HG02981 (cell line): ENCODE data around the gene CSF3.

Experiments used
- ATAC-seq: cut with Tn5 transposase; IDR thresholded peaks from one replicate; pipeline ENCODE4 v1.9.1; 2021; ENCODE audit warnings: mild to moderate bottlenecking, moderate library complexity; ENCODE audit not compliant: unreplicated experiment

Gene CSF3, protein sequence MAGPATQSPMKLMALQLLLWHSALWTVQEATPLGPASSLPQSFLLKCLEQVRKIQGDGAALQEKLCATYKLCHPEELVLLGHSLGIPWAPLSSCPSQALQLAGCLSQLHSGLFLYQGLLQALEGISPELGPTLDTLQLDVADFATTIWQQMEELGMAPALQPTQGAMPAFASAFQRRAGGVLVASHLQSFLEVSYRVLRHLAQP

DNA sequence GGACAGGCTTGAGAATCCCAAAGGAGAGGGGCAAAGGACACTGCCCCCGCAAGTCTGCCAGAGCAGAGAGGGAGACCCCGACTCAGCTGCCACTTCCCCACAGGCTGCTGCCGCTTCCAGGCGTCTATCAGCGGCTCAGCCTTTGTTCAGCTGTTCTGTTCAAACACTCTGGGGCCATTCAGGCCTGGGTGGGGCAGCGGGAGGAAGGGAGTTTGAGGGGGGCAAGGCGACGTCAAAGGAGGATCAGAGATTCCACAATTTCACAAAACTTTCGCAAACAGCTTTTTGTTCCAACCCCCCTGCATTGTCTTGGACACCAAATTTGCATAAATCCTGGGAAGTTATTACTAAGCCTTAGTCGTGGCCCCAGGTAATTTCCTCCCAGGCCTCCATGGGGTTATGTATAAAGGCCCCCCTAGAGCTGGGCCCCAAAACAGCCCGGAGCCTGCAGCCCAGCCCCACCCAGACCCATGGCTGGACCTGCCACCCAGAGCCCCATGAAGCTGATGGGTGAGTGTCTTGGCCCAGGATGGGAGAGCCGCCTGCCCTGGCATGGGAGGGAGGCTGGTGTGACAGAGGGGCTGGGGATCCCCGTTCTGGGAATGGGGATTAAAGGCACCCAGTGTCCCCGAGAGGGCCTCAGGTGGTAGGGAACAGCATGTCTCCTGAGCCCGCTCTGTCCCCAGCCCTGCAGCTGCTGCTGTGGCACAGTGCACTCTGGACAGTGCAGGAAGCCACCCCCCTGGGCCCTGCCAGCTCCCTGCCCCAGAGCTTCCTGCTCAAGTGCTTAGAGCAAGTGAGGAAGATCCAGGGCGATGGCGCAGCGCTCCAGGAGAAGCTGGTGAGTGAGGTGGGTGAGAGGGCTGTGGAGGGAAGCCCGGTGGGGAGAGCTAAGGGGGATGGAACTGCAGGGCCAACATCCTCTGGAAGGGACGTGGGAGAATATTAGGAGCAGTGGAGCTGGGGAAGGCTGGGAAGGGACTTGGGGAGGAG, at the start of gene CSF3:
TSS of gene CSF3 (plus strand) at position 436 of the 993 bp plus-strand sequence. CDS start at position 471, 35 bp downstream.
- ATAC-seq = no peak

DNA sequence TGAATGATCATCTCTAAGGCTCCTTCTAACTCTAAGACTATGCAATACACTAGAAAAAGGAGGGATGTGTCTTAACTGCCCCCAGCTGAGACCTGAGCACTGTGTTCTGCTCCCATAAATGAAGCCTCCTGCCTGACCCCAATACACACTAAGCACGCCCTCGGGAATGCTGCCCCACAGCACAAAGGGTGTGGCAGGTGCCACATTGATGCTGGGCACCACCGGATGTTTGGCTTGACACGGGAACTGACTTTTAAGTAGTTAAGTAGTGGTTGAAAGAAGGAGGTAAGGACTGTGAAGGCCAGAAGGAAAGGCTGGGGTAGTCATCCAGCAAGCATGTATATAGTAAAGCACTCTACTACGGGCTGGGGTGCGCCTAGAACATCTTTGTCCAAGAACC, 48.5 kb upstream of the CSF3 start:
- no peak for ATAC-seq

DNA sequence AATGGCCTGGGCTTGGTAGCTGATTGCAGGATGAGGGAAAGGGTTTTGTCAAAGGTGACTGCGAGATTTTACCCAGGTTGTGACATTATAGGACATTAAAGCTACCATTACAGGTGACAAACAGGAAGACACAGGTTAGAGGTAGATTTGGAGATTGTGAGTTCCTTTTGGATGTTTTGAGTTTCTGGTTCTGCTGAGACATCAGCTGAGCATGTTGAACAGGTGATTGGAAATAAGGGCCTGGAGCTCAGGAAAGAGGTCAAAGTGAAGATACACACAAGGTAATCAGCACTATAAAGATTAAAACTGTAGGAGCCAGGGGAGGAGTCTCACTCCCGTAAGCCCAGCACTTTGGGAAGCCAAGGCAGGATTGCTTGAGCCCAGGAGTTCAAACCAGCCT, 46.5 kb upstream of the CSF3 start:
- no peak for ATAC-seq

DNA sequence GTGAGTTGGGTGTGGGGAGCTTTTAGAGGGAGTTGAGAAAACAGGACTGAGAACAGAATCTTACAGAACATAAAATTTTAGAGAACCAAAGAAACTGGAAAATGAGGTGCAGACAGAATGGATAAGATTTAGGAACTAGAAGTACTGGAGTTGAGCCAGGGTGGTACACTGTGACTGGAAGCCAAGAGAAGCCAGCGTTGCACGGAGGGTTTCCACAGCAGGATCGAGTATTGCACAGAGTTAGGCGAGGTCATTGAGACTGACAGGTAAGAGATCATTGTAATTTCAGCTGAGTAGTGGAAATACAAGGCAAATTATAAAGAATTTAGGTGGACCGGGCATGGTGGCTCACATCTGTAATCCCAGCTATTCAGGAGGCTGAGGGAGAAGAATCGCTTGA, 45.9 kb upstream of the CSF3 start:
- no peak for ATAC-seq

DNA sequence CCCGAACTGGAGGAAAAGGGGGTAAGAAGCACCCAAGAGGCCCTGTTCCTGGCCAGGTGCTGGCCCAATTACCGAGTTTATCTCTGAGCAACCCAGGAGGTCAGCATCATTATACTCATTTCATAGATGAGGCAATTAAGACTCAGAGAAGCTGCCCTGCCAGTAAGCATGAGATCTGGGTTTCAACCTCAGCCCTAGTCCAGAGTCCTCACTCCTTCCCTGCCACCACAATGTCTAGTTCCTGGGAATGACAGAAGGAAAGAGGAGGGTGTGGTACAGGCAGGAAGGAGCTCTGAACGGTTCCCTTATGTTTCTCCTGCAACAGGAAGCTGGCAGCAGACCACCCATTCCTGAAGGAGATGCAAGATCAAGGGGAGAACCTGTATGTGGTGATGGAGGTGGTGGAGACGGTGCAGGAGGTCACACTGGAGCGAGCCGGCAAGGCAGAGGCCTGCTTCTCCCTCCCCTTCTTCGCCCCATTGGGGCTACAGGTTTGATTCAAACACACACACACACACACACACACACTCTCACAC, 45.0 kb upstream of the CSF3 start:
- ATAC-seq = no peak

DNA sequence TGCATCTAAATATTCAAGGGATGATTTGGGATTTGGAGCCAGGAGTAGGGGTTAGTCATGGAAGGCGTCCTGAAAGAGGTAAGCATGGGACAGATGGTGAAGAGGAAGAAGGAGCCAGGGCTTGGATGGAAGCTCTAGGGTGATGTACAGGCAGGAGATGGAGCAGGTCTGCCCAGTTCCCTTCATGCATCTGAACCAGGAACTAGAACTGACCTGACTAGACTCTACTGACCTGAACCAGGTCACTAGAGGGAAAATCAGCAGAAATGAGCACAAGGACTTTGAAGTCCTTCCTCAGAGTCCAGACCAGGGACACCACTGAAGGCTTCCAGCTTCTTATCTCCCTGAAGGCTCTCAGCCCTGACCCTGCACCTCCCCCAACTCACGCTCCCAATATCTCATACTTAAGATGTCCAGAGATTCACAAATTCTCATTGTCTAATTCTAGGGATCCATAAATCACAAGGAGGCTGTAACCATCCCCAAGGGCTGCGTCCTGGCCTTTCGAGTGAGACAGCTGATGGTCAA, 44.1 kb upstream of the CSF3 start:
- no peak for ATAC-seq

DNA sequence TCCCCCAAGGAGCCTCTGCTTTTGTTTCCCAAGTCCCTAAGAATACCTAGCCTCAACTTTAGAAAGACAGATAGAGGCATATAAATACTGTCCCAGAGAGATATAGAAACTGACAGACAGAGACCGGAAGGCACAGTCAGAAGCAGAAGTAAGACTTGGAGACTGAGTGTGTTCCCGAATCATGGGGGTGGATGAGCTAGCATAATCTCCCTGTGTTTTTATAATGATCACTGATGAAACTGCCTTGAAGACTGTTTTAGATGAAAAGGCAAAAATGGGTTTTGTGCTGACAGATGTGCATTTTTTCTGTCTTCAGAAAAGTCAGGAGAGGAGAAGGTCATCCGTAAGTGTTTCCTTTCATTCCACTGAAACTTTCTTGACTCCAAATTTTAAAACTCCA, 43.0 kb upstream of the CSF3 start:
- ATAC-seq = no peak

DNA sequence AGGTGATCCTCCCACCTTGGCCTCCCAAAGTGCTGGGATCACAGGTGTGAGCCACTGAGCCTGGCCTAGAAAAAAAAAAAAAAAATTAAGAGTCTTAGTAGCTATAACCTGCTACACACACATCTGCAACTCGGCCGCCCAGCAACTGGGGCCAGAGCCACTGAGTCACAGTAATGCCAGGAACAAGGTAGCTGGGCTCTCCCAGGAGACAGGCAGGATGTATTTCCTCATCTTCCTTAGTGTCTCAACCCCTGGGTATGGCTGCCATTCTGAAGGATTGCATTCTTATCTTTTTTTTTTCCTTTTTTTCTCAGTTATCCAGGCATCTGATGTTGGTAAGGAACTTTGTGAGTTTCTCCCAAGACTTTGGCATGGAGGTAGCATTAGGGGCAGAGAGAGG, 41.7 kb upstream of the CSF3 start:
- no peak for ATAC-seq

DNA sequence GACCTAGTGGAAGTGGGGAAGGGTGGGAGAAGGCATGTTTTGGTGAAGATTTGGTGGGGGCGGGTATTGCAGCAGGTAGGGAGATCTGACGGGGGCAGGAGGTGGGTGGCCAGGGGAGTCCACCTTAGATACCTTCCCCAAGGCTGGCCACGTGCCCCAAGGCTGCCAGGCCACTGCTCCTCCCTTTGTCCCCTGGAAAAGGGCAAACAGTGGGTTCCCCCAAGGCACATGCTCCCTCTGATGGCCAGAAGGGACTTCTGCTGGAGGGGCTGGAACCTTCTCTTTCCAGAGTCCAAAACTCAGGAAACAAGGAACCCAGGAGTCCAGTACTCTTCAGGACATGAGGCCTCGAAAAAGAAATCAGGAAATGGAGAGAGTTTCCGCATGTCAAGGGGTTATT, 40.8 kb upstream of the CSF3 start:
- no peak for ATAC-seq

DNA sequence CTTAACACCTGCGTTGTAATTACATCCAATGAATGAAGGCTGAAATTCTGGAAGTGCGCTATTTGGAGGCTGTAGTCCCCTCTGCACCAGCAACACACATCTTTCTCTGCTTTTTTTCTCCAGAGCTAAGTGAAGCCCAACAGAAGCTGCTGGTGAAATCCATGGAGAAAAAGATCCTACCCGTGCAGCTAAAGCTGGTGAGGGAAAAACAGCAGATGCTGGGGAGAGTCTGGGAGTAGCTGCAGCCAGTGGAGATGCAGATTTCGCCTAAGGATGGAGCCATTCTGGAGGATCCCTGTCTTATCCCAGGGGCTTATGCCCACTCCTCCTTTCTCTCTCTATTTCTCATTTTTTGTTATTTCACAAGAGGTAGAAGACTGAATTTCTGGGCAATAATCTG, 39.4 kb upstream of the CSF3 start:
- no peak for ATAC-seq

DNA sequence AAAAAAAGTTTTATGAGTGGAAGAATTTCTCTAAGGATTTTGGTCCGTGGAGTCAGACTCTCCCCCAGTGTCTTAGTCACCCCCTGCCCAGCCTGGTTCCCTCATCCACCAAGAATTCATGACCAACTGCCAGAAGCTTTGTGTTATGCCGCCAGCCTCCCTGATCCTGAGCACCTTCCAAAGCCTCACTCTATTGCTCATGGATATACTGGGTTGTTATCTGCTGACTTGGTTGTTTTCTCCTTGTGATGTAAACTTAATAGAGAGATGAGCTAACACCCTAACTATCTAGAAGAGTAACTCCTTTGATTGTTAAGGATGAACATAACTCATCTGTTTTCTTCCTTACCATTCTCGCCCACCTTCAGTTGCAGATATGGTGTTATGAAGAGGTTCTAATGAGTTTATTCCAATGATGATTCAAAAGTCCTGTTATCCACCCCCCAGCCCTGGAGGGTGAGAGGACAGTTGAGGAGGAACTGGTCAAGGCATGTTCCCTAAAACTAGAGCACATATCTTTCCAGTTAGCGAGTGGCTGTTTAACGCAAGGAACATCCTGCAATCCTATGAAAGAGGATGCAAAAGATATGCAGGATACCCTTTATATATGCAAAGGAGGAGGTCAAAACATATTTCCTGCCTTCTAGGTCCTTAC, 36.1 kb upstream of the CSF3 start:
- no peak for ATAC-seq

DNA sequence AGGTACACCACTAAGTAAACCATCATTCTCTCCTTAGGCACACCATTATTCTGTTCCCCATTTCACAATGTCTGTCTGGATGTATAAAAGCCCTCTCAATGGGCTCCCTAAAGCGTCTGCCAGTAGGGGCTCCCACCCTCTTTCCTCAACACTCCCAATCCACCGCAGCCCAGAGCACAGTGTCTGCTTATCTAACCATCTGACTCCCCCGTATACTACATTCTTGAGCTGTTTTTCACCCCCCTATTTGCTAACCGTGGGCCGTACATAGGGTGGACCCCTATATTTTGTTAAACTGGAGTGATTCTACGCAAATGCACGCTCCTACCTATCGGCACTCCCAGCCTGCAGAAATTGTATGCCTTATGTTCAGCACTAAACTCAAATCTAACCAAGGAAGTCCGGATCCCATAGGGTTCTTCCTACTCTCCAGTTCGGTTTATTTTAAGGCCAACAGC, 35.3 kb upstream of the CSF3 start:
- ATAC-seq = no peak

DNA sequence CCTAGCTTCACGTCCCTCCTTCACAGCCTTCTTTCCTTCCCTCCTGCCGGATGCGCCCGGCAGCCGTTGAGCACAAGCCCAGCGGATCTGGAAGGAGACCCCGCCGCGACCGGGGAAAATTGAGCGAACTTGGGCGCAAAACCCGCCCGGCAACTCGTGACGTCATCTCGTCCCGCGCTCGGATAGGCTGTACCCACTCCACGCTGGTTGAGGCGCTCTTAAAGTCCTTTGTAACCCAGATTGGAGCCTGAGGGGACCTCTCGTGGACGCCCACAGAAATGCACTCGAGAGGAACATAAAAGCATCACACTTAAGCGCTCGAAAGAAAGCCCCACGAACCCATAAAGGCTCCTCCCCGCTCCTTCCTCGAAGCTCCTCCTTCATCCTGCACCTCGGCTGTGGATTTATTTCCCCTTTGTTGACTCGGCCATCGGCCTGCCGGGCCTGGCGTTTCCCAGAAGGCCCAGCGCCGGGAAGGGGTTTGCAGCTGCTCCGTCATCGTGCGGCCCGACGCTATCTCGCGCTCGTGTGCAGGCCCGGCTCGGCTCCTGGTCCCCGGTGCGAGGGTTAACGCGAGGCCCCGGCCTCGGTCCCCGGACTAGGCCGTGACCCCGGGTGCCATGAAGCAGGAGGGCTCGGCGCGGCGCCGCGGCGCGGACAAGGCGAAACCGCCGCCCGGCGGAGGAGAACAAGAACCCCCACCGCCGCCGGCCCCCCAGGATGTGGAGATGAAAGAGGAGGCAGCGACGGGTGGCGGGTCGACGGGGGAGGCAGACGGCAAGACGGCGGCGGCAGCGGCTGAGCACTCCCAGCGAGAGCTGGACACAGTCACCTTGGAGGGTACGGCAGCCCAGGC, 34.7 kb upstream of the CSF3 start, which contains the start of gene PSMD3:
TSS of gene PSMD3 (plus strand) at position 457 of the 856 bp plus-strand sequence. CDS start at position 621, 164 bp downstream.
- peak; percentile 95 for ATAC-seq

DNA sequence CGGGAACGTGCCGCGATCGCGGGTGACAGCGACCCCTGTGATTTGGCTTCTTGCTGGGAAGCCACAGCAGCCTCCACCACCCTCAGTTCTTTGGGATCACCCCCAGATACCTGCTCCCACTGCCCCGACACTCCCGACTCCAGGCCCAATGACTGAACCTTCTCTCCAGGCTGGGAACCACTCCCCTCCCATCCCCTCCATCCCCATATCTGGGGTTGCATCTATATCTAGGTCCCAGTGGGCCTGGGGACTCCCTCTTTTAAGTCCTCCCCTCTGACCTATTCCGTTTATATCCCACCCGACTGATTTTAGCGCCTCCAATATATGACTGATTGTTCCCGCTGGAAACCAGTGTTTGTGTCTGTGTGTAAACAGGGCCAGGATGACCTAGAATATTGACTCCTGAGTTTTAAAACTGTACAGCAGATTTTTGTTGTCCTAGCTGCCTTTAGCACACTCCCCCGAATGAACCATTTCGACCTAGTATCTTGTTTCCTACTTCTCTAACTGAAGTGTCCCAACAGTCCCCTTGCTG, 34.0 kb upstream of the CSF3 start:
- ATAC-seq = no peak

DNA sequence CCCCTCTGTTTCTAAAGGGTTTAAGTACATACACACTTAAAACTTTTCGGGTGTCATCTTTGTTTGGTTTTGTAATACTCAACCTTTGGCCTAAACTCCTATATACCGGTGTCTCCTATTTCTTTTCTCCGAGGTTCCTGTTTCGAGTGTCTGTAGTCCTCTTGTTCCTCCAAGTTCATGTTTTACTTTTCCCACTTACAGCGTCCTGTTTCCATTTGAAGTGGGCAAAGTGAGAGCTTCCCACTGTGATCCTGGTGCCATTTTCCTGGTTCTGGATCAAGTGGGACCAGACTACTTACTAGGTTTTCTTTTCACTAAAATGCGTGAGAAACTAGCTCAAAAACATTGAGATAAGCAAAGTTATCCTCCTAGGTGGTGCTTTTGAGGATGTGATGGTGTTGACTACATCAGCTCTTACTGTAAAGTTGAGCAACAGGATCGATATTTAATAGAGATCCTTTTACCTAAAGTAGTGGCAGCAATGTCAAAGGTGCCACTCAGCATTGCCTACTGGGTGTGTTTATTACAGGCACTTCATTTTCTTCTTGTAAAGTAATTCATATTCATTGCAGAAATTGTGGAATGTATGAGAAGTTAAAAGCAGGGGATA, 33.4 kb upstream of the CSF3 start:
- no peak for ATAC-seq

DNA sequence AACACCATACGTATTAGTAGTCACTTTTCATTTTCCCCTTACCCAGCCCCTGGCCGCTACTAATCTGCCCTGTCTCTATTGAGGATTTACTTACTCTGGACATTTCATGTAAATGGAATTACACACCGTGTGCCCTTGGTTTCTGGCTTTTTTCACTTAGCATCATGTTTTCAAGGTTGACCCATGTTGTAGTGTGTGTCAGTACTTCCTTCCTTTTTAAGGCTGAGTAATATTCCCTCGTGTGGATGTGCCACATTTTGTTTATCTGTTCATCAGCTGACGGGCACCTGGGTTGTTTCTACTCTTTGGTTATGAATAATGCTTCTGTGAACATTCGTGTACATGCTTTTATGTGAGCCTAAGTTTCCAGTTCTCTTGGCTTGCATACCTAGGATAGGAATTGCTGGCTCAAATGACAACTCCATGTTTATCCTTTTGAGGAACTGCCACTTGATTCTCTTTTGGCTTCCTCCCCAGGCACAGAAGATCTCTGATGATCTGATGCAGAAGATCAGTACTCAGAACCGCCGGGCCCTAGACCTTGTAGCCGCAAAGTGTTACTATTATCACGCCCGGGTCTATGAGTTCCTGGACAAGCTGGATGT, 26.9 kb upstream of the CSF3 start:
- no peak for ATAC-seq

DNA sequence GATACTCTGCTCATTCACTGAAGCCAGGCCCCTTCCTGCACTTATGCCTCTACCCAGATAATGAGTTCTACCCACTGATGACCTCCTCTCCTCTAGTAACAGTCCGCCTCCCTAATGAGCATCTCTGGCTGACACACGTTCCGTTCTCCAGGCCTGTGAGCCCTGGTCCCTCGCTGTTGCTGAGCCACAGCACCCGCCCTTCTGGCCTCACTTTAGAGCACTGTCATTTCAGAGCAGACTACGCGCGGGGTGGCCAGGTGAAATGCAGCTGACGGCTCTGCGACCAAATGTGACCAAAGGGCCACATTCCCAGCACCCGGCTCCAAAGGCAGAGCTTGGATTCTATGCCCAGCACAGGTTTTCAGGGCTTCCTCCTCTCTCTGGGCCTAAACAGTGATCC, 20.8 kb upstream of the CSF3 start:
- ATAC-seq = no peak

DNA sequence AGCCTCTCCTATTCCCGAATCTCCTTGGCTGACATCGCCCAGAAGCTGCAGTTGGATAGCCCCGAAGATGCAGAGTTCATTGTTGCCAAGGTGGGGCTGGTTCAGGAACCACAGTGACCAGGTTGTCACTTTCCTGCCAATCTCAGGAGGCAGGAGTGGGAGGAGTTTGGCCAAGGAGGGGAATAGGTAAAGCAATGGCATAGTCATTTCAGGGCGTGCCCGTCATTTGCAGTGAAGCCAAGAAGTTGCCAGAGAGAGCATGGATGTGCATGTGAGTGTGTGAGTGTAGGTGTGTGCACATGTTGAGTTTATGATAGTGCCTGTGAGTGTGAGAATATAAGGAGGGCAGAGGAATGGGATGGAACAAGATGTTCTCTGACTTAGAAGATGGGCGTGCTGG, 19.8 kb upstream of the CSF3 start:
- ATAC-seq = no peak

DNA sequence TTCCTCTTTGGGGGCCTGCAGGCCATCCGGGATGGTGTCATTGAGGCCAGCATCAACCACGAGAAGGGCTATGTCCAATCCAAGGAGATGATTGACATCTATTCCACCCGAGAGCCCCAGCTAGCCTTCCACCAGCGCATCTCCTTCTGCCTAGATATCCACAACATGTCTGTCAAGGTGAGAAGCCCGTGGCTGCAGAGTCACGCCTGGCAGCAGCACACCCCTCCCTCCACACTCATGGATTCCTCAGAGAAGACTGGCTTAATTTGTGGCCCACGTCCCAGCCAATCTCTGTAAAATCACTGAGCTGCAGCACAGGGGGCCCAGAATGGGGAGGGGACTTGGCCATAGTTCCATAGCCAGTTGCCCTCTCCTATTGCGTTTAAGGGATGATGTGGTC, 19.1 kb upstream of the CSF3 start:
- no peak for ATAC-seq
